ENCODE data around the gene PPARA.

The PPARA gene

GRCh38 chr22:46292732-46293131 is 142.4 kb downstream of the PPARA start:
- TF ChIP-seq, protein P1, sequence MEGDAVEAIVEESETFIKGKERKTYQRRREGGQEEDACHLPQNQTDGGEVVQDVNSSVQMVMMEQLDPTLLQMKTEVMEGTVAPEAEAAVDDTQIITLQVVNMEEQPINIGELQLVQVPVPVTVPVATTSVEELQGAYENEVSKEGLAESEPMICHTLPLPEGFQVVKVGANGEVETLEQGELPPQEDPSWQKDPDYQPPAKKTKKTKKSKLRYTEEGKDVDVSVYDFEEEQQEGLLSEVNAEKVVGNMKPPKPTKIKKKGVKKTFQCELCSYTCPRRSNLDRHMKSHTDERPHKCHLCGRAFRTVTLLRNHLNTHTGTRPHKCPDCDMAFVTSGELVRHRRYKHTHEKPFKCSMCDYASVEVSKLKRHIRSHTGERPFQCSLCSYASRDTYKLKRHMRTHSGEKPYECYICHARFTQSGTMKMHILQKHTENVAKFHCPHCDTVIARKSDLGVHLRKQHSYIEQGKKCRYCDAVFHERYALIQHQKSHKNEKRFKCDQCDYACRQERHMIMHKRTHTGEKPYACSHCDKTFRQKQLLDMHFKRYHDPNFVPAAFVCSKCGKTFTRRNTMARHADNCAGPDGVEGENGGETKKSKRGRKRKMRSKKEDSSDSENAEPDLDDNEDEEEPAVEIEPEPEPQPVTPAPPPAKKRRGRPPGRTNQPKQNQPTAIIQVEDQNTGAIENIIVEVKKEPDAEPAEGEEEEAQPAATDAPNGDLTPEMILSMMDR (IDR thresholded peaks at IDR 0.05; ENCODE audit: insufficient read depth, low read length, poor library complexity, severe bottlenecking), result no peak
- Histone ChIP-seq H3K27me3 (replicated peaks; ENCODE audit: control insufficient read depth, insufficient read depth, low read length) (no peaks in the 10 kb centered on the region), H3K4me3 (replicated peaks; ENCODE audit: low read depth, low read length) (no peak overlapping the region)

More at GRCh38 chr22:46292732-46293131, 142.4 kb downstream of the PPARA start:
- no peak for DNase-seq (ENCODE audit: extremely low read depth, insufficient read length)
- peaks cover 11% of the 10 kb centered on the region for H3K36me3 ChIP-seq (ENCODE audit: control insufficient read depth, insufficient read depth, low read length)
